Measurements from ENCODE around the gene LIMD2. TPM values are rescaled to one million over a fixed set of nuclear protein-coding genes. Genes with fewer than 3 reads are reported as not detected.

LIMD2 gene
- total and polyA plus RNA-seq, 2 experiments from 2014 or later = 98.8 to 105 TPM

DNA sequence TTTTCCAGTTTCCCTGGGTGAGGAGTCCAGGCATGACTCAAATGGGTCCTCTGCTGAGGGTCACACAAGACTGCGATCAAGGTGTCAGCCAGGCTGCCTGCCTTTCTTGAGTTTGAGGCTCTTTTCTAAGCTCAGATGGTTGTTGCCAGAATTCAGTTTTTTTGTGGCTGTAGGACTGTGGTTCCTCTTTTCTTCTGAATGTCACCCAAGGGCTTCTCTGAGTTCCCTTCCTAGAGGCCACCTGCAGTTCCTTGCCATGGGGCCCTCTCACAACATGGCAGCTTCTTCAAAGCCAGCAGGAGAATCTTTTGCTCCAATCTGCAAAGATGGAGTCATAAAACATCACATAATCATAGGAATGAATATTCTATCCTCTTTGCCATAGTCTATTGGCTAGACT, 17.5 kb downstream of the LIMD2 start:
- Mint-ChIP-seq H3K4me1 (peaks cover 8% of the 10 kb centered on the region; the same call in 2 of the 3 replicates), H3K27ac (no peak overlapping the region), H3K36me3 (ENCODE audit: low read depth) (peaks cover 2% of the 10 kb centered on the region; the same call in 2 of the 3 replicates), H3K27me3 (ENCODE audit: insufficient read depth, low read depth, poor library complexity) (no peaks in the 10 kb centered on the region), H3K9me3 (no peaks in the 10 kb centered on the region), H3K4me3 (no peak overlapping the region)
- H3K4me2 ChIP-seq = no peak overlapping the region
- peaks cover 5% of the 10 kb centered on the region; the same call in 1 of the 2 replicates for H3K4me1 ChIP-seq (ENCODE audit: insufficient read depth)
- no peak overlapping the region for H2AFZ ChIP-seq
- TF ChIP-seq EZH2 (IDR thresholded peaks at IDR 0.05; ENCODE audit: low read depth, unreplicated experiment) (no peak), CREB1 (CRISPR knock-in tag; IDR thresholded peaks at IDR 0.05; ENCODE audit: low read depth) (no peak), EZH2phosphoT487 (IDR thresholded peaks at IDR 0.05; ENCODE audit: unreplicated experiment) (no peak), JUNB (IDR thresholded peaks at IDR 0.05; ENCODE audit: unreplicated experiment) (no peak), NANOG (IDR thresholded peaks at IDR 0.05; ENCODE audit: borderline replicate concordance) (no peak), ZNF114 (CRISPR knock-in tag; IDR thresholded peaks at IDR 0.05) (no peak)
- TF ChIP-seq, protein P1, sequence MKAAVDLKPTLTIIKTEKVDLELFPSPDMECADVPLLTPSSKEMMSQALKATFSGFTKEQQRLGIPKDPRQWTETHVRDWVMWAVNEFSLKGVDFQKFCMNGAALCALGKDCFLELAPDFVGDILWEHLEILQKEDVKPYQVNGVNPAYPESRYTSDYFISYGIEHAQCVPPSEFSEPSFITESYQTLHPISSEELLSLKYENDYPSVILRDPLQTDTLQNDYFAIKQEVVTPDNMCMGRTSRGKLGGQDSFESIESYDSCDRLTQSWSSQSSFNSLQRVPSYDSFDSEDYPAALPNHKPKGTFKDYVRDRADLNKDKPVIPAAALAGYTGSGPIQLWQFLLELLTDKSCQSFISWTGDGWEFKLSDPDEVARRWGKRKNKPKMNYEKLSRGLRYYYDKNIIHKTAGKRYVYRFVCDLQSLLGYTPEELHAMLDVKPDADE (IDR thresholded peaks at IDR 0.05) = no peak
- TF ChIP-seq, protein P2, sequence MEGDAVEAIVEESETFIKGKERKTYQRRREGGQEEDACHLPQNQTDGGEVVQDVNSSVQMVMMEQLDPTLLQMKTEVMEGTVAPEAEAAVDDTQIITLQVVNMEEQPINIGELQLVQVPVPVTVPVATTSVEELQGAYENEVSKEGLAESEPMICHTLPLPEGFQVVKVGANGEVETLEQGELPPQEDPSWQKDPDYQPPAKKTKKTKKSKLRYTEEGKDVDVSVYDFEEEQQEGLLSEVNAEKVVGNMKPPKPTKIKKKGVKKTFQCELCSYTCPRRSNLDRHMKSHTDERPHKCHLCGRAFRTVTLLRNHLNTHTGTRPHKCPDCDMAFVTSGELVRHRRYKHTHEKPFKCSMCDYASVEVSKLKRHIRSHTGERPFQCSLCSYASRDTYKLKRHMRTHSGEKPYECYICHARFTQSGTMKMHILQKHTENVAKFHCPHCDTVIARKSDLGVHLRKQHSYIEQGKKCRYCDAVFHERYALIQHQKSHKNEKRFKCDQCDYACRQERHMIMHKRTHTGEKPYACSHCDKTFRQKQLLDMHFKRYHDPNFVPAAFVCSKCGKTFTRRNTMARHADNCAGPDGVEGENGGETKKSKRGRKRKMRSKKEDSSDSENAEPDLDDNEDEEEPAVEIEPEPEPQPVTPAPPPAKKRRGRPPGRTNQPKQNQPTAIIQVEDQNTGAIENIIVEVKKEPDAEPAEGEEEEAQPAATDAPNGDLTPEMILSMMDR (conservative IDR thresholded peaks at IDR 0.05; ENCODE audit: low read depth in 2 of 2) = no peak
- H3K36me3 ChIP-seq (ENCODE audit: insufficient read depth) = peaks cover 4% of the 10 kb centered on the region; the same call in 1 of the 2 replicates
- no peaks in the 10 kb centered on the region; the same call in none of the 2 replicates for H4K20me1 ChIP-seq (replicated peaks; ENCODE audit: insufficient read depth)
- H3K27ac ChIP-seq (ENCODE audit: low read depth) = no peak overlapping the region
- DNase-seq (ENCODE audit: low spot score) (no peak), ATAC-seq (no peak)
- H3K79me2 ChIP-seq (replicated peaks; ENCODE audit: insufficient read depth) = no peaks in the 10 kb centered on the region
- no peak overlapping the region for H3K4me3 ChIP-seq
- H3K9me2 ChIP-seq (ENCODE audit: insufficient read depth) = no peaks in the 10 kb centered on the region
- 0 out of 2 replicates have a peak, but pooled peaks cover 3% of the 10 kb centered on the region for H3F3A ChIP-seq (replicated peaks; ENCODE audit: low read depth)
- no peaks in the 10 kb centered on the region for H3K27me3 ChIP-seq (ENCODE audit: insufficient read depth)

DNA sequence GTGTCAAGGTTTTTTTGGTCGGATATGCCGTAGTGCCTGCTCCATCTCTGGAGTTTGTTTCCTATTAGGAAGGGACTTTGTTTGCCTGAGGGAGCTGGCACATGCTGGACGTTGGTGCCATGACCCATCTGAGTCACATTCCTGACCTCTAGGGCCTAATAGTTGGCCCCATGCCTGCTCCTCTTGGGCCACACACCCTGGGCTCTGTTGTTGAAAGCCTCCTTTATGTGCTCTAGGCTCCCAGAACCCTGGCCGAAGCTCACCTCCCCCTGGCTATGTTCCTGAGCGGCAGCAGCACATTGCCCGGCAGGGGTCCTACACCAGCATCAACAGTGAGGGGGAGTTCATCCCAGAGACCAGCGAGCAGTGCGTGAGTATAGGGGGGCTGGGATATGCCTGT, 18.4 kb downstream of the LIMD2 start:
- no peak overlapping the region for H3K27ac Mint-ChIP-seq
- H3K36me3 ChIP-seq (ENCODE audit: insufficient read depth) = peaks cover 4% of the 10 kb centered on the region; the same call in 1 of the 2 replicates
- H3K79me2 ChIP-seq (replicated peaks; ENCODE audit: insufficient read depth) = no peaks in the 10 kb centered on the region
- peaks cover 2% of the 10 kb centered on the region; the same call in 2 of the 3 replicates for H3K36me3 Mint-ChIP-seq (ENCODE audit: low read depth)
- no peak overlapping the region for H2AFZ ChIP-seq
- H3K4me3 Mint-ChIP-seq = no peak overlapping the region
- 0 out of 2 replicates have a peak, but pooled peaks cover 3% of the 10 kb centered on the region for H3F3A ChIP-seq (replicated peaks; ENCODE audit: low read depth)
- TF ChIP-seq ZNF331 (CRISPR knock-in tag; IDR thresholded peaks at IDR 0.05; ENCODE audit: low read depth) (no peak), ZNF114 (CRISPR knock-in tag; IDR thresholded peaks at IDR 0.05) (no peak), NANOG (IDR thresholded peaks at IDR 0.05; ENCODE audit: borderline replicate concordance) (no peak), CREB1 (CRISPR knock-in tag; IDR thresholded peaks at IDR 0.05; ENCODE audit: low read depth) (no peak)
- no peaks in the 10 kb centered on the region for H3K9me3 Mint-ChIP-seq
- ATAC-seq (peak; percentile 80), DNase-seq (ENCODE audit: low spot score) (peak; percentile 33)
- no peaks in the 10 kb centered on the region for H3K27me3 Mint-ChIP-seq (ENCODE audit: insufficient read depth, low read depth, poor library complexity)
- no peak overlapping the region for H3K4me3 ChIP-seq
- no peaks in the 10 kb centered on the region for H3K27me3 ChIP-seq (ENCODE audit: insufficient read depth)
- H3K9me2 ChIP-seq (ENCODE audit: insufficient read depth) = no peaks in the 10 kb centered on the region
- H3K4me2 ChIP-seq = no peak overlapping the region
- peaks cover 8% of the 10 kb centered on the region; the same call in 2 of the 3 replicates for H3K4me1 Mint-ChIP-seq
- H3K4me1 ChIP-seq (ENCODE audit: insufficient read depth) = peaks cover 5% of the 10 kb centered on the region; the same call in 1 of the 2 replicates
- no peaks in the 10 kb centered on the region; the same call in none of the 2 replicates for H4K20me1 ChIP-seq (replicated peaks; ENCODE audit: insufficient read depth)
- no peak overlapping the region for H3K27ac ChIP-seq (ENCODE audit: low read depth)
